ENCODE results near the gene SGPP2. TPM values are rescaled to one million over a fixed set of nuclear protein-coding genes. Genes with fewer than 3 reads are reported as not detected.

The SGPP2 gene
- total RNA-seq, 4 donors from 2014 or later, result 38.7 to 61.3 (median 59.0) TPM

- no peak for TF ChIP-seq POLR2A (IDR thresholded peaks at IDR 0.05)
- no peak for TF ChIP-seq CTCF (IDR thresholded peaks at IDR 0.05)
- no peak for DNase-seq (ENCODE audit: low spot score in 2 of 2)
- WGBS, 2 donors, result 89 to 91% methylated on average over 4 of the region's 4 CpGs
- H3K4me3 ChIP-seq (ENCODE audit: low read depth, poor library complexity, severe bottlenecking), result no peak overlapping the region
- intact Hi-C loops (cut with DNase I; ENCODE audit: low total_unique reads), result no loop called here
Observed at GRCh38 chr2:222523783-222524544, 99.6 kb downstream of the SGPP2 start.

- WGBS, 2 donors, result 72 to 75% methylated on average over 5 of the region's 5 CpGs
- intact Hi-C loops (cut with DNase I; ENCODE audit: low total_unique reads), result loop anchor here (5.0 kb wide), 1 partner anchor 1664 kb away; no protein-coding TSS in a partner anchor
- TF ChIP-seq POLR2A (IDR thresholded peaks at IDR 0.05), result no peak
- no peak for DNase-seq (ENCODE audit: low spot score in 2 of 2)
- H3K4me3 ChIP-seq (ENCODE audit: low read depth, poor library complexity, severe bottlenecking), result no peak overlapping the region
Observed at GRCh38 chr2:222525811-222526210, 101.5 kb downstream of the SGPP2 start.

GRCh38 chr2:222526480-222527277 lies 102.3 kb downstream of the SGPP2 start:
- DNase-seq (ENCODE audit: low spot score in 2 of 2), result no peak
- 88% methylated on average over 7 of the region's 7 CpGs for WGBS, 2 donors
- intact Hi-C loops (cut with DNase I; ENCODE audit: low total_unique reads), result loop anchor here (5.0 kb wide), 1 partner anchor 1664 kb away; no protein-coding TSS in a partner anchor

GRCh38 chr2:222532315-222532714 lies 108.0 kb downstream of the SGPP2 start:
- whole genome bisulfite sequencing, 2 donors, result 49 to 58% methylated on average over 5 of the region's 5 CpGs
- intact Hi-C loops (cut with DNase I; ENCODE audit: low total_unique reads), result no loop called here
- TF ChIP-seq POLR2A (IDR thresholded peaks at IDR 0.05) (no peak), CTCF (IDR thresholded peaks at IDR 0.05) (no peak)
- no peak overlapping the region for H3K4me3 ChIP-seq (ENCODE audit: low read depth, poor library complexity, severe bottlenecking)
- peak; percentile 80 to 87 for DNase-seq (ENCODE audit: low spot score in 2 of 2)

More at GRCh38 chr2:222526480-222527277, 102.3 kb downstream of the SGPP2 start:
- TF ChIP-seq POLR2A (IDR thresholded peaks at IDR 0.05) (no peak), CTCF (IDR thresholded peaks at IDR 0.05) (no peak)
- H3K4me3 ChIP-seq (ENCODE audit: low read depth, poor library complexity, severe bottlenecking), result no peak overlapping the region

GRCh38 chr2:222535477-222535876 lies 111.1 kb downstream of the SGPP2 start:
- H3K4me3 ChIP-seq (ENCODE audit: low read depth, poor library complexity, severe bottlenecking), result no peak overlapping the region
- 60 to 77% methylated on average over 6 of the region's 6 CpGs for WGBS, 2 donors
- TF ChIP-seq CTCF (IDR thresholded peaks at IDR 0.05) (no peak), POLR2A (IDR thresholded peaks at IDR 0.05) (no peak)
- DNase-seq (ENCODE audit: low spot score in 2 of 2), result no peak
- intact Hi-C loops (cut with DNase I; ENCODE audit: low total_unique reads), result no loop called here

GRCh38 chr2:222538535-222538934 lies 114.2 kb downstream of the SGPP2 start:
- H3K4me3 ChIP-seq (ENCODE audit: low read depth, poor library complexity, severe bottlenecking), result no peak overlapping the region
- TF ChIP-seq POLR2A (IDR thresholded peaks at IDR 0.05) (no peak), CTCF (IDR thresholded peaks at IDR 0.05) (no peak)
- DNase-seq (ENCODE audit: low spot score in 2 of 2), result no peak
- intact Hi-C loops (cut with DNase I; ENCODE audit: low total_unique reads), result no loop called here
- WGBS, 2 donors, result 87 to 88% methylated on average over 3 of the region's 3 CpGs
